ENCODE results near the gene NPAS1. TPM values are rescaled to one million over a fixed set of nuclear protein-coding genes. Genes with fewer than 3 reads are reported as not detected.

NPAS1 gene, protein sequence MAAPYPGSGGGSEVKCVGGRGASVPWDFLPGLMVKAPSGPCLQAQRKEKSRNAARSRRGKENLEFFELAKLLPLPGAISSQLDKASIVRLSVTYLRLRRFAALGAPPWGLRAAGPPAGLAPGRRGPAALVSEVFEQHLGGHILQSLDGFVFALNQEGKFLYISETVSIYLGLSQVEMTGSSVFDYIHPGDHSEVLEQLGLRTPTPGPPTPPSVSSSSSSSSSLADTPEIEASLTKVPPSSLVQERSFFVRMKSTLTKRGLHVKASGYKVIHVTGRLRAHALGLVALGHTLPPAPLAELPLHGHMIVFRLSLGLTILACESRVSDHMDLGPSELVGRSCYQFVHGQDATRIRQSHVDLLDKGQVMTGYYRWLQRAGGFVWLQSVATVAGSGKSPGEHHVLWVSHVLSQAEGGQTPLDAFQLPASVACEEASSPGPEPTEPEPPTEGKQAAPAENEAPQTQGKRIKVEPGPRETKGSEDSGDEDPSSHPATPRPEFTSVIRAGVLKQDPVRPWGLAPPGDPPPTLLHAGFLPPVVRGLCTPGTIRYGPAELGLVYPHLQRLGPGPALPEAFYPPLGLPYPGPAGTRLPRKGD
- 1.7 TPM for total RNA-seq (ENCODE audit: unreplicated experiment)
- long read RNA-seq, partial matches to known transcripts: 0 of 3 reads
- long read RNA-seq, other reads (novel, unspliced or antisense): 3 of 3 reads

DNA sequence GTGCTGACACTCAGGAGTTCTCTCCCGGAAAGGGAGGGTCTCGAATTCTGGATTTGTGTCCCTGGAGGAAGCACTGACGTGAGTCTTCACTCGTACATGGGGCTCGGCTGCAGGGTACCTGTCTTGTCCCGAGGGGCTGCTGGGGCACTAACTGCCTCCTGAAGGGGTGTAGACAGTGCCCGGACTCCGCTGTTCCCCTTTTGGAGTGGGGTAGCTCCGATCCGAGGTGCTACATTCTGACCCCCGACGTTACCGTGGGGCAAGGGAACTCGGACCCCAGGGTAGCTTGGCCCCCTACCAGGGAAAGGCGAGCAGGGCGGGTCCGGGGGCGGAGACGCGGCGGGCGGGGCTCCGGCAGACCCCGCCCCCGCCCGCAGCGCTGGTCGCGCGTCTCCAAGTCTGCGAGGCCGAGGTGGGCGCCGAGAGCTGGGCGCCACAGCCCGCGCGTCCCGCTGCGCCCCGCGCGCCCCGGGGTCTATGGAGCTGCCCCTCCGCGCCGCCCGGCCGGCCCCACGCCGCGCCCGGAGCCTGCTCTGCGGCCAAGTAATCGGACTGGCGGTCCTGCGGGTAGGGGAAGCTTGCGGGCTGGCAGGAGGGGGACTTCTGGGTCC, at the start of gene NPAS1:
Gene NPAS1, plus strand, starts transcription at position 407 of the 611 bp plus-strand sequence. CDS start 1,211 bp downstream, outside the sequence.
- Mint-ChIP-seq H3K27me3 (ENCODE audit: unreplicated experiment) (peaks cover 13% of the 10 kb centered on the region), H3K4me1 (ENCODE audit: low read depth, unreplicated experiment) (no peaks in the 10 kb centered on the region), H3K4me3 (ENCODE audit: unreplicated experiment) (peak within 1 kb of the TSS; percentile 65), H3K9me3 (ENCODE audit: unreplicated experiment) (peaks cover 3% of the 10 kb centered on the region), H3K36me3 (ENCODE audit: unreplicated experiment) (no peaks in the 10 kb centered on the region), H3K27ac (ENCODE audit: unreplicated experiment) (no peak within 1 kb of the TSS)
- peak; percentile 41 for DNase-seq
- TF ChIP-seq, protein P1, sequence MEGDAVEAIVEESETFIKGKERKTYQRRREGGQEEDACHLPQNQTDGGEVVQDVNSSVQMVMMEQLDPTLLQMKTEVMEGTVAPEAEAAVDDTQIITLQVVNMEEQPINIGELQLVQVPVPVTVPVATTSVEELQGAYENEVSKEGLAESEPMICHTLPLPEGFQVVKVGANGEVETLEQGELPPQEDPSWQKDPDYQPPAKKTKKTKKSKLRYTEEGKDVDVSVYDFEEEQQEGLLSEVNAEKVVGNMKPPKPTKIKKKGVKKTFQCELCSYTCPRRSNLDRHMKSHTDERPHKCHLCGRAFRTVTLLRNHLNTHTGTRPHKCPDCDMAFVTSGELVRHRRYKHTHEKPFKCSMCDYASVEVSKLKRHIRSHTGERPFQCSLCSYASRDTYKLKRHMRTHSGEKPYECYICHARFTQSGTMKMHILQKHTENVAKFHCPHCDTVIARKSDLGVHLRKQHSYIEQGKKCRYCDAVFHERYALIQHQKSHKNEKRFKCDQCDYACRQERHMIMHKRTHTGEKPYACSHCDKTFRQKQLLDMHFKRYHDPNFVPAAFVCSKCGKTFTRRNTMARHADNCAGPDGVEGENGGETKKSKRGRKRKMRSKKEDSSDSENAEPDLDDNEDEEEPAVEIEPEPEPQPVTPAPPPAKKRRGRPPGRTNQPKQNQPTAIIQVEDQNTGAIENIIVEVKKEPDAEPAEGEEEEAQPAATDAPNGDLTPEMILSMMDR (IDR thresholded peaks at IDR 0.05; ENCODE audit: partially characterized antibody, unreplicated experiment): no peak

DNA sequence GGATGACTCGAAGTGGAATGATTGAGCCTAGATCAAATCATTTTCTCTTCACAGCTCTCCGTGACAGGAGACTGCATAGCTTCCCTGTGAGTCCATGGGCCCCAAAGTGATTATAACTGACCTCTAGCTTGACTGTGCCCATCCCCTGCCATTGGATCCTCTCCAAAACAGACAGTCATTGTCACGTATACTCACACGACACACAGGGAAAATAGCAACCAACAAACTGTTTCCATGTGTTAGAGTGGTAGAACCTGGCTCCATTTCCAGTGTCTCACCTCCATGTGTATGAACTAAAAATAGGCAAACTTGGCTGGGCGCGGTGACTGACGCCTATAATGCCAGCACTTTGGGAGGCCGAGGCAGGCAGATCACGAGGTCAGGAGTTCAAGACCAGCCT, 48.8 kb upstream of the NPAS1 start:
- H3K4me1 Mint-ChIP-seq (ENCODE audit: low read depth, unreplicated experiment): peaks cover 16% of the 10 kb centered on the region
- DNase-seq: no peak
- H3K4me3 Mint-ChIP-seq (ENCODE audit: unreplicated experiment): no peak overlapping the region
- H3K9me3 Mint-ChIP-seq (ENCODE audit: unreplicated experiment): peaks cover 14% of the 10 kb centered on the region
- no peaks in the 10 kb centered on the region for H3K36me3 Mint-ChIP-seq (ENCODE audit: unreplicated experiment)
- TF ChIP-seq, protein P1 (IDR thresholded peaks at IDR 0.05; ENCODE audit: partially characterized antibody, unreplicated experiment): no peak
- H3K27me3 Mint-ChIP-seq (ENCODE audit: unreplicated experiment): no peaks in the 10 kb centered on the region
- no peak overlapping the region for H3K27ac Mint-ChIP-seq (ENCODE audit: unreplicated experiment)

DNA sequence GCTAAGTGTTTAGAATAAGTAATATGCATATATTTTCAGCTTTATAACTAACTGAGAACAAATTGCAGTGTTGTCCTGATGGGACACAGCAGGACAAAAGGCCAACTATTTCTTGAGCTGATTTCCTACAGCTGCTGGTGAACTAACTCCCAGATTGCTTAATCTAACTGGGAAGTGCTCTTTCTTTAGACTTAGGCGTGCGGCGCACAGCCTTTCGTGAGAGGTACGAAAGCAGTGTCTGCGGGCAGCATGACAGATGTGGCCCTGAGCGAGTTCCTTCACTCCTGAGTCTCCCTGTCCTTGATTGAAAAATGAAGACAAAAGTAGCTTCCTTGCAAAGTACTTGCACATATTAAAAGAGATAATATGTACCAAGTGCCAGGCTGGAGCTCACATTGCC, 47.3 kb upstream of the NPAS1 start:
- Mint-ChIP-seq H3K27me3 (ENCODE audit: unreplicated experiment) (no peaks in the 10 kb centered on the region), H3K9me3 (ENCODE audit: unreplicated experiment) (peaks cover 11% of the 10 kb centered on the region), H3K4me1 (ENCODE audit: low read depth, unreplicated experiment) (peaks cover 28% of the 10 kb centered on the region), H3K36me3 (ENCODE audit: unreplicated experiment) (no peaks in the 10 kb centered on the region), H3K27ac (ENCODE audit: unreplicated experiment) (no peak overlapping the region), H3K4me3 (ENCODE audit: unreplicated experiment) (no peak overlapping the region)
- TF ChIP-seq, protein P1 (IDR thresholded peaks at IDR 0.05; ENCODE audit: partially characterized antibody, unreplicated experiment): no peak
- DNase-seq: no peak

DNA sequence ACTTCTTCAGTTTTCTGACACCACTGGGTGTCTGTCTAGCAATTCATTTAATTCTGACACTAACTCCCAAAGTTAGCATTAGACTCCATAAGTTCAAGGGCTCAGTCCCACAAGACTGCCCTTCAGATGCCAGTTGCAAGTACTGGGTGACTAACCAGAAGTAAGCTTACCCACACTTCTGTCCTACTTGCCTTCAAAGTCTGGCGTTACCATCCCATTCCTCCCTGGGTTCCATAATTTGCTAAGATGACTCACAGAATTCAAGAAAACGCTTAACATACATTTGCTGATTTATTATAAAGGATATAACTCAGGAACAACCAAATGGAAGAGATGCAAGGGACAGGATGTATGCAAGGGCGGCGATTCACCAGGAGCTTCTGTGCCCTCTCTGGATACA, 45.5 kb upstream of the NPAS1 start:
- peaks cover 32% of the 10 kb centered on the region for H3K4me1 Mint-ChIP-seq (ENCODE audit: low read depth, unreplicated experiment)
- H3K27ac Mint-ChIP-seq (ENCODE audit: unreplicated experiment): no peak overlapping the region
- no peak for DNase-seq
- H3K36me3 Mint-ChIP-seq (ENCODE audit: unreplicated experiment): no peaks in the 10 kb centered on the region
- no peaks in the 10 kb centered on the region for H3K27me3 Mint-ChIP-seq (ENCODE audit: unreplicated experiment)
- no peak overlapping the region for H3K4me3 Mint-ChIP-seq (ENCODE audit: unreplicated experiment)
- H3K9me3 Mint-ChIP-seq (ENCODE audit: unreplicated experiment): peaks cover 4% of the 10 kb centered on the region
- TF ChIP-seq, protein P1 (IDR thresholded peaks at IDR 0.05; ENCODE audit: partially characterized antibody, unreplicated experiment): no peak
